Stimulated activated CD4-positive, alpha-beta T cell treated with anti-CD3 and anti-CD28 coated beads, Interleukin-2, amount 100 ng/mL, for 24 hours (primary cell): Measurements from ENCODE around the gene TRPV4.
A peak's percentile ranks its signal among the peaks of the same experiment; 100 is the strongest.

Source experiments
- DNase-seq, 2 donors: peaks; one replicate each; pipeline ENCODE4 v3.0.0-alpha.2; 2020

The TRPV4 gene

GRCh38 chr12:109760930-109761921 is 72.0 kb downstream of the TRPV4 start:
- no peak for DNase-seq

GRCh38 chr12:109760031-109760929 is 72.9 kb downstream of the TRPV4 start:
- no peak for DNase-seq

GRCh38 chr12:109759595-109759994 is 73.6 kb downstream of the TRPV4 start:
- no peak for DNase-seq

GRCh38 chr12:109758426-109759420 is 74.5 kb downstream of the TRPV4 start:
- no peak for DNase-seq

- DNase-seq: peak in 1 of 2 donors; percentile 6
Observed at GRCh38 chr12:109757671-109758265, 75.4 kb downstream of the TRPV4 start.

- no peak for DNase-seq
Observed at GRCh38 chr12:109756457-109756856, 76.7 kb downstream of the TRPV4 start.

GRCh38 chr12:109753959-109754358 is 79.2 kb downstream of the TRPV4 start:
- no peak for DNase-seq

- no peak for DNase-seq
Observed at GRCh38 chr12:109753054-109753401, 80.2 kb downstream of the TRPV4 start.

GRCh38 chr12:109752117-109753053 is 80.8 kb downstream of the TRPV4 start:
- DNase-seq: no peak

- no peak for DNase-seq
Observed at GRCh38 chr12:109744986-109745942, 87.9 kb downstream of the TRPV4 start.

GRCh38 chr12:109744026-109744425 is 89.2 kb downstream of the TRPV4 start:
- no peak for DNase-seq

- no peak for DNase-seq
Observed at GRCh38 chr12:109743076-109743910, 89.9 kb downstream of the TRPV4 start.

GRCh38 chr12:109741970-109742703 is 91.1 kb downstream of the TRPV4 start:
- DNase-seq: no peak

GRCh38 chr12:109741286-109741969 is 91.8 kb downstream of the TRPV4 start:
- DNase-seq: no peak

- DNase-seq: no peak
Observed at GRCh38 chr12:109740694-109741245, 92.4 kb downstream of the TRPV4 start.

GRCh38 chr12:109739747-109740693 is 93.2 kb downstream of the TRPV4 start:
- DNase-seq: no peak
